Natural killer cell (primary cell): ENCODE data around the gene DYSF. TPM values are rescaled to one million over a fixed set of nuclear protein-coding genes. Genes with fewer than 3 reads are reported as not detected.
"Not testable (repeated sequence)": the region's sequence is repeated elsewhere in the genome, so short reads cannot be mapped to it uniquely, and the experiment has no call there.

Experiments
- ATAC-seq, 3 donors: fragments of 150-1000 bp in 2 of 3; fragments of 200-7000 bp in 1 of 3; cut with Tn5 transposase; 1 replicate in 1 of 3; 2 replicates in 2 of 3; pipeline ENCODE4 v1.10.0; 2021; ENCODE audit warnings: mild to moderate bottlenecking in 2 of 3, moderate library complexity in 2 of 3
- DNase-seq, 2 donors: peaks; one replicate each; pipeline versions ENCODE4 v3.0.0 to v3.0.0-alpha.2; 2013 to 2021; ENCODE audit warnings: mixed read lengths in 1 of 2
- H3K27ac ChIP-seq: one replicate; pipeline ENCODE4 v1.5.1; 2013; ENCODE audit warnings: mild to moderate bottlenecking, low read length
- H3K27me3 ChIP-seq: one replicate; pipeline ENCODE4 v1.6.1; 2013; ENCODE audit warnings: low read length; ENCODE audit not compliant: control insufficient read depth, insufficient read depth
- H3K36me3 ChIP-seq: one replicate; pipeline ENCODE4 v1.6.1; 2013; ENCODE audit warnings: low read length; ENCODE audit not compliant: control insufficient read depth, insufficient read depth
- H3K4me1 ChIP-seq: one replicate; pipeline ENCODE4 v1.6.1; 2013; ENCODE audit warnings: low read length; ENCODE audit not compliant: control insufficient read depth, insufficient read depth
- H3K4me3 ChIP-seq: one replicate; pipeline ENCODE4 v1.5.1; 2013; ENCODE audit warnings: low read length
- H3K9me3 ChIP-seq: one replicate; pipeline ENCODE4 v1.6.1; 2013; ENCODE audit warnings: low read length; ENCODE audit not compliant: control insufficient read depth, insufficient read depth
- H3K27ac Mint-ChIP-seq, 2 donors: one replicate each; pipeline ENCODE4 v1.8.0; 2022; ENCODE audit warnings: mild to moderate bottlenecking in 2 of 2, mixed read lengths in 2 of 2, moderate library complexity in 1 of 2
- H3K27me3 Mint-ChIP-seq, 2 donors: one replicate each; pipeline ENCODE4 v1.8.0; 2022; ENCODE audit warnings: low read depth in 2 of 2, mixed read lengths in 2 of 2
- H3K36me3 Mint-ChIP-seq: one replicate; pipeline ENCODE4 v1.8.0; 2022; ENCODE audit warnings: mixed read lengths
- H3K4me1 Mint-ChIP-seq, 2 donors: one replicate each; pipeline ENCODE4 v1.8.0; 2022; ENCODE audit warnings: mixed read lengths in 2 of 2
- H3K4me3 Mint-ChIP-seq: one replicate; pipeline ENCODE4 v1.8.0; 2022; ENCODE audit warnings: mild to moderate bottlenecking, moderate library complexity, mixed read lengths
- H3K9me3 Mint-ChIP-seq, 2 donors: one replicate each; pipeline ENCODE4 v1.8.0; 2022; ENCODE audit warnings: mixed read lengths in 2 of 2
- CTCF ChIP-seq: fragments of 200-600 bp; IDR thresholded peaks from one replicate; pipeline ENCODE4 v1.8.0; 2022; ENCODE audit warnings: antibody characterized with exemption
- WGBS: methylation state at CpG from one replicate; pipeline ENCODE4 v1.1.7; 2013; ENCODE audit warnings: missing lambda C conversion rate; ENCODE audit not compliant: insufficient coverage; 5-methylcytosine and 5-hydroxymethylcytosine counted together
- intact Hi-C: fragments of 100-400 bp; cut with micrococcal nuclease; formaldehyde crosslinking; loops from one replicate; pipeline ENCODE4 v1.14.2; 2022
- total RNA-seq, 4 donors: library from RNA; stranded (reverse); fragments of 120-200 nt in 1 of 4; gene quantifications; one replicate each; pipeline versions ENCODE4 v1.2.3 to v1.2.4, GENCODE V29; 2013 to 2022

Gene DYSF
- total RNA-seq, 3 donors from 2014 or later (not counting 1 experiment from before 2014, with no cell fraction given) = 11.4 to 19.5 (median 12.4) TPM

GRCh38 chr2:71486881-71487640 lies 33.7 kb downstream of the DYSF start:
- Histone ChIP-seq H3K4me3 (no peak overlapping the region), H3K4me1 (no peaks in the 10 kb centered on the region), H3K27me3 (no peaks in the 10 kb centered on the region), H3K27ac (no peak overlapping the region), H3K36me3 (no peaks in the 10 kb centered on the region), H3K9me3 (no peaks in the 10 kb centered on the region)
- intact Hi-C loops = no loop called here
- DNase-seq = no peak
- ATAC-seq = no peak
- Mint-ChIP-seq H3K36me3 (no peaks in the 10 kb centered on the region), H3K4me3 (no peak overlapping the region), H3K27ac (no peak overlapping the region), H3K27me3 (no peaks in the 10 kb centered on the region), H3K9me3 (no peaks in the 10 kb centered on the region), H3K4me1 (no peaks in the 10 kb centered on the region)
- TF ChIP-seq CTCF = no peak
- 76% methylated on average over 11 of the region's 11 CpGs for WGBS

- H3K9me3 Mint-ChIP-seq, H3K4me1 ChIP-seq, H3K9me3 ChIP-seq, H3K27ac Mint-ChIP-seq, ATAC-seq, H3K4me3 Mint-ChIP-seq, H3K27me3 Mint-ChIP-seq, H3K27me3 ChIP-seq, intact Hi-C loops, DNase-seq, H3K36me3 ChIP-seq, H3K36me3 Mint-ChIP-seq, H3K4me3 ChIP-seq, H3K27ac ChIP-seq, H3K4me1 Mint-ChIP-seq: not testable (repeated sequence)
- 93% methylated on average over 2 of the region's 3 CpGs for WGBS
Measured at GRCh38 chr2:71491551-71491950, 38.2 kb downstream of the DYSF start.

GRCh38 chr2:71492112-71492511 lies 38.8 kb downstream of the DYSF start:
- H3K27me3 Mint-ChIP-seq = peaks cover 0 to 3% of the 10 kb centered on the region in 2 donors
- no peaks in the 10 kb centered on the region for H3K36me3 ChIP-seq

GRCh38 chr2:71494091-71494490 lies 40.7 kb downstream of the DYSF start:
- Mint-ChIP-seq H3K27me3 (peaks cover 0 to 3% of the 10 kb centered on the region in 2 donors), H3K36me3 (no peaks in the 10 kb centered on the region)
- H3K27ac ChIP-seq = no peak overlapping the region

More at GRCh38 chr2:71492112-71492511, 38.8 kb downstream of the DYSF start:
- 72% methylated on average over 3 of the region's 6 CpGs for WGBS
- intact Hi-C loops = no loop called here
- H3K9me3 Mint-ChIP-seq = no peaks in the 10 kb centered on the region
- ATAC-seq = no peak
- Histone ChIP-seq H3K9me3 (no peaks in the 10 kb centered on the region), H3K4me3 (no peak overlapping the region), H3K4me1 (no peaks in the 10 kb centered on the region), H3K27me3 (no peaks in the 10 kb centered on the region), H3K27ac (no peak overlapping the region)
- no peak overlapping the region for H3K27ac Mint-ChIP-seq
- TF ChIP-seq CTCF = no peak
- H3K4me3 Mint-ChIP-seq = no peak overlapping the region
- H3K4me1 Mint-ChIP-seq = no peaks in the 10 kb centered on the region
- H3K36me3 Mint-ChIP-seq = no peaks in the 10 kb centered on the region
- no peak for DNase-seq

More at GRCh38 chr2:71494091-71494490, 40.7 kb downstream of the DYSF start:
- Histone ChIP-seq H3K9me3 (no peaks in the 10 kb centered on the region), H3K4me1 (no peaks in the 10 kb centered on the region), H3K36me3 (no peaks in the 10 kb centered on the region), H3K27me3 (no peaks in the 10 kb centered on the region), H3K4me3 (no peak overlapping the region)
- no peak overlapping the region for H3K27ac Mint-ChIP-seq
- no peaks in the 10 kb centered on the region for H3K9me3 Mint-ChIP-seq
- TF ChIP-seq CTCF = no peak
- DNase-seq (no peak), ATAC-seq (no peak)
- 99% methylated on average over 4 of the region's 4 CpGs for WGBS
- intact Hi-C loops = no loop called here
- H3K4me1 Mint-ChIP-seq = no peaks in the 10 kb centered on the region
- no peak overlapping the region for H3K4me3 Mint-ChIP-seq
